Esophagus squamous epithelium (tissue), 5 donors: ENCODE measurements around the gene SPARC. TPM values are rescaled to one million over a fixed set of nuclear protein-coding genes. Genes with fewer than 3 reads are reported as not detected.

ENCODE experiments used
- DNase-seq: peaks from one replicate; lab custom pipeline; 2025; lab: John Stamatoyannopoulos, UW
- H3K27ac ChIP-seq, 4 donors: fragments of 200-600 bp; sonication (generic); one replicate each; pipeline ENCODE4 v1.5.1; 2016 to 2019; ENCODE audit warnings: mild to moderate bottlenecking in 1 of 4
- H3K27me3 ChIP-seq, 4 donors: fragments of 200-600 bp; sonication (generic); 1 replicate in 3 of 4; 2 replicates in 1 of 4; pipeline versions ENCODE4 v1.5.1 to v1.6.0; 2017 to 2021; ENCODE audit warnings: antibody characterized with exemption in 1 of 4
- H3K36me3 ChIP-seq, 3 donors: fragments of 200-600 bp; sonication (generic); one replicate each; pipeline ENCODE4 v1.5.1; 2016 to 2019
- H3K4me1 ChIP-seq, 3 donors: fragments of 200-600 bp; sonication (generic); one replicate each; pipeline ENCODE4 v1.5.1; 2017 to 2019
- H3K4me3 ChIP-seq, 4 donors: fragments of 200-600 bp; sonication (generic); 1 replicate in 3 of 4; 2 replicates in 1 of 4; pipeline ENCODE4 v1.5.1; 2016 to 2019; ENCODE audit warnings: mild to moderate bottlenecking in 2 of 4, moderate library complexity in 1 of 4
- H3K9me3 ChIP-seq, 3 donors: fragments of 200-600 bp; sonication (generic); one replicate each; pipeline ENCODE4 v1.5.1; 2016 to 2019
- POLR2A ChIP-seq, 4 donors: fragments of 450-650 bp; IDR thresholded peaks; one replicate each; pipeline ENCODE4 v1.6.1; 2017; ENCODE audit warnings: antibody characterized with exemption in 4 of 4, mild to moderate bottlenecking in 4 of 4, moderate library complexity in 3 of 4
- WGBS, 2 donors: methylation state at CpG; one replicate each; pipeline ENCODE4 v1.1.5; 2018; 5-methylcytosine and 5-hydroxymethylcytosine counted together
- intact Hi-C: fragments of 100-400 bp; cut with DNase I; formaldehyde crosslinking; loops from one replicate; pipeline ENCODE4 v1.15.0; 2022
- total RNA-seq, 4 donors: library from RNA; depleted of rRNA; stranded (reverse); fragments of >200 nt; gene quantifications; one replicate each; pipeline ENCODE4 v1.1.0, GENCODE V29; 2016
- TF ChIP-seq, protein P1 (sequence below), 6 experiments: fragments of 450-650 bp in 4 of 6; fragments of 200-600 bp in 2 of 6; sonication (generic) in 2 of 6; IDR thresholded peaks; one replicate each; pipeline ENCODE4 v1.5.1; 2016 to 2019; ENCODE audit warnings: antibody characterized with exemption in 6 of 6, mild to moderate bottlenecking in 4 of 6, moderate library complexity in 4 of 6
- donor health status: DM: yes; HTN: yes; CAD: no.

The SPARC gene
- total RNA-seq, 4 donors from 2014 or later = 14.9 to 164 (median 61.9) TPM

DNA sequence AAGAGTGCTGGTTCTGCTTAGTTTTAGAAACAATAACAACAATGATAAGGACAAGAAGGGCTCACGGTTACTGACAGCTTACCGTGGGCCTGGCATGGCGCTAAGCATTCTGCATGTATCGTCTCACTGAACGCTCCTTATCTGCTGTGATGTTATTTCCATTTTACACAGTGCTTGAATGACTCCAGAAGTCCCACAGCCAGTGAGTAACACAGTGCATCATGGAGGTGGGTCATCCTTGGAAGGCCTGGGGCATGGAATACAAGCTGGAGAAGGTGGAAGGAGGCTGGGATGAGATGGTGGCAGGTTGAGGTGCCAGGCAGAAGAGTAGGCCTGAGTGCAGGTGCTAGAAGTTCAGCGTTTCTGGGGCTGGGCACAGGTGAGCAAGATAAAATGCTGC, 59.1 kb downstream of the SPARC start:
- 41 to 57% methylated on average over 6 of the region's 6 CpGs for WGBS, 2 donors
- no peak for DNase-seq

DNA sequence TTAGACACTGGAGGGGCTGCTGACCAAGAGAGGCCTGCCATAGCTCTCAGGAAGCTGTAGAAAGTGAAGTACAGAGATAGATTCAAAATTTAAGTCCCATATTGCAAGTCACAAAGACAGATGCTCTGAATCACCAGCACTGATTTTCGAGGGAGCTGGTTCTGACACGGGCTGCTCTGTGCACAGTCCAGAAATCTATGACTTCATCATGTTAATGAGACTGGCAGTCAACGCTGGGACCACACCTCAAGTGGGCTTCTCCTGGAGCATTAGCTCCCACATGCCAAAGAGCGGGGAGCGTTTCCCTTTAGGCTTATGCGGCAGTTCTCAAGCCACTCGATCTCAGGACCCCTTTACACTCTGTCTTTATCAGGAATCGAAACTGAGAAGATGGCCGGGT, 61.4 kb downstream of the SPARC start:
- H3K27me3 ChIP-seq = no peaks in the 10 kb centered on the region
- no peaks in the 10 kb centered on the region for H3K36me3 ChIP-seq
- H3K9me3 ChIP-seq = no peaks in the 10 kb centered on the region
- H3K27ac ChIP-seq = peak overlapping the region in 1 of 4 donors; percentile 88
- no peak overlapping the region for H3K4me3 ChIP-seq
- no peak for DNase-seq
- 65 to 71% methylated on average over 3 to 9 of the region's 9 CpGs for WGBS, 2 donors
- peaks cover 26 to 82% (median 41%) of the 10 kb centered on the region in 3 donors for H3K4me1 ChIP-seq
- TF ChIP-seq POLR2A (IDR thresholded peaks at IDR 0.05) = no peak
- TF ChIP-seq, protein P1, sequence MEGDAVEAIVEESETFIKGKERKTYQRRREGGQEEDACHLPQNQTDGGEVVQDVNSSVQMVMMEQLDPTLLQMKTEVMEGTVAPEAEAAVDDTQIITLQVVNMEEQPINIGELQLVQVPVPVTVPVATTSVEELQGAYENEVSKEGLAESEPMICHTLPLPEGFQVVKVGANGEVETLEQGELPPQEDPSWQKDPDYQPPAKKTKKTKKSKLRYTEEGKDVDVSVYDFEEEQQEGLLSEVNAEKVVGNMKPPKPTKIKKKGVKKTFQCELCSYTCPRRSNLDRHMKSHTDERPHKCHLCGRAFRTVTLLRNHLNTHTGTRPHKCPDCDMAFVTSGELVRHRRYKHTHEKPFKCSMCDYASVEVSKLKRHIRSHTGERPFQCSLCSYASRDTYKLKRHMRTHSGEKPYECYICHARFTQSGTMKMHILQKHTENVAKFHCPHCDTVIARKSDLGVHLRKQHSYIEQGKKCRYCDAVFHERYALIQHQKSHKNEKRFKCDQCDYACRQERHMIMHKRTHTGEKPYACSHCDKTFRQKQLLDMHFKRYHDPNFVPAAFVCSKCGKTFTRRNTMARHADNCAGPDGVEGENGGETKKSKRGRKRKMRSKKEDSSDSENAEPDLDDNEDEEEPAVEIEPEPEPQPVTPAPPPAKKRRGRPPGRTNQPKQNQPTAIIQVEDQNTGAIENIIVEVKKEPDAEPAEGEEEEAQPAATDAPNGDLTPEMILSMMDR (IDR thresholded peaks at IDR 0.05) = no peak
- intact Hi-C loops = no loop called here

More for the DNA sequence above, 59.1 kb downstream of the SPARC start:
- Histone ChIP-seq H3K27ac (peak overlapping the region; percentile 35 to 81 (median 70)), H3K36me3 (no peaks in the 10 kb centered on the region), H3K4me3 (no peak overlapping the region), H3K9me3 (no peaks in the 10 kb centered on the region), H3K4me1 (peaks cover 15 to 70% (median 30%) of the 10 kb centered on the region in 3 donors), H3K27me3 (no peaks in the 10 kb centered on the region)
- intact Hi-C loops = no loop called here
- no peak for TF ChIP-seq POLR2A (IDR thresholded peaks at IDR 0.05)
- TF ChIP-seq, protein P1 (IDR thresholded peaks at IDR 0.05) = no peak

DNA sequence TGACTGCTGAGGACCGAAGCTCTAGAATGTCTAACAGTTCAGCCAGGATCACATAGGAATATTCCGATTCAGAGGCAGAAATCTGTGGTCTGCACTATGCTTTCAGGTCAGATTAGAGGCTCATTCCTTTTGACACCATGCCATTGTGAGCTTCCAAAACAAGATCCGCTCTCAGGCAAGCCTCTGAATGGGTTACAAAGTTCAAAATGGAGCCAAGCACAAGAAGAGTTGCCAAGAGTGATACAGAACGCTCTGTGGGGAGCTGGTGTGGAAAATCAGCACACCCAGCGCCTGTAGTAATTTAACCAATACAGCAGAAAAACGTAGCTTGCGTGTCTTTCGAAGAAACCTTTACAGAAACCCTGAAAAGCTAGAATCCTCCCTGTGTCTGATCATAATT, 62.2 kb downstream of the SPARC start:
- intact Hi-C loops = no loop called here
- Histone ChIP-seq H3K27ac (peak overlapping the region in 3 of 4 donors; percentile 49 to 88 (median 76)), H3K4me3 (no peak overlapping the region), H3K36me3 (no peaks in the 10 kb centered on the region), H3K27me3 (peaks cover 0 to 4% (median 0%) of the 10 kb centered on the region in 4 donors), H3K9me3 (no peaks in the 10 kb centered on the region), H3K4me1 (peaks cover 31 to 90% (median 47%) of the 10 kb centered on the region in 3 donors)
- 28 to 58% methylated on average over 8 of the region's 8 CpGs for WGBS, 2 donors
- TF ChIP-seq POLR2A (IDR thresholded peaks at IDR 0.05) = no peak
- TF ChIP-seq, protein P1 (IDR thresholded peaks at IDR 0.05) = no peak
- DNase-seq = no peak

DNA sequence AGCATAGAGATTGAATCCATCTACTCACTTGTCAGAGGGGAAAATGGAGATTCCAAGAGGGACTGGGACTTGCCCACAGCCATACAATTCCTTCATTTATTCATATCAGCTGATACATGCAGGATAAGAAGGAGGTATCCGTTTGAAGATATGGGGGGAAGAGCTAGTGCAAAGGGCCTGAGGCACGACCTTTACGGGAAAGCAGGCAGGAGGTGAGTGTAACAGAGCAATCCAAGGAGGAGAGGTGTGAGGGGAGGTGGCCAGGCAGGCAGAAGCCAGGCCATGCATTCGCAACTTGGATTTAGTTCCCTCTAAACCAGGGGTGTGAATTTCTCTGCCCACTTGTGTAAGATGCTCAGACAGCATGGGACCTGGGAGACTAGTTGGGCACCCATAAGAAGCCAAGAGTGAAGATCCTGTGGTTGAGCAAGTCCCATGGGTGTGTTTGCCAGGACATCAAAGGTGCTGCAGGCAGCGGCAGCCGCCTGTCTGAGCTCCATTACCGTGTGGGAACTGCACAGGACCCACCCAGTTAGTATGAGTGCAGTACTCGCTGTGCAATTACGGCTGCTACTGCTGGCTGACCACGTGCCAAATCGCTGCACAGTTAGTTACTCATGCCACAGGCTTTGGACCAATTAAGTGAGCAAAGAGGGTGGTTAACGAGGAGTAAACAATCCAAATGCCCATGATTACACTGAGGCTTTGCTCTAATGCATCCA, 64.2 kb downstream of the SPARC start:
- Histone ChIP-seq H3K27me3 (peaks cover 0 to 4% (median 0%) of the 10 kb centered on the region in 4 donors), H3K27ac (peak overlapping the region; percentile 5 to 88 (median 62)), H3K4me1 (peaks cover 34 to 92% (median 46%) of the 10 kb centered on the region in 3 donors), H3K4me3 (no peak overlapping the region), H3K36me3 (no peaks in the 10 kb centered on the region), H3K9me3 (no peaks in the 10 kb centered on the region)
- WGBS, 2 donors = 44 to 50% methylated on average over 8 to 12 of the region's 12 CpGs
- no peak for DNase-seq
- TF ChIP-seq, protein P1 (IDR thresholded peaks at IDR 0.05) = no peak
- TF ChIP-seq POLR2A (IDR thresholded peaks at IDR 0.05) = no peak
- intact Hi-C loops = no loop called here

DNA sequence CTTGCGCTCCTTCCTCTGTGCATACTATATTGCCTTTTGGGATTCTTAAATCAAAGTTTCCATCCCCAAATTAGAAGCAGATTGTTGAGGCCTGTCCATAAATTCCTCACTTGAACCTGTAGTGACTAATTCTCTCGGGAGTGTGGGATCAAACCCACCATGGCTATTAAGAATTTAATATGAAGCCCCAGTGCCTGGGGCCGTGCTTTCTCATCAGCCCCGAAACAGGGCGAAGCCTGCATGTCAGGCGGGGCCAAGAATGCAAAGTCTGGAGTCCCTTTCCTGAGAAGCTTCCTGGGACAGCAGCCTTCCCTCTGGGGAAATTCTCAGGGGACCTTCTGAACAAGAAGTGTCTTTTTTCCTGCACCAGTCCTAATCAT, 66.3 kb downstream of the SPARC start:
- Histone ChIP-seq H3K27ac (peak overlapping the region; percentile 69 to 88 (median 77)), H3K27me3 (peaks cover 0 to 4% (median 0%) of the 10 kb centered on the region in 4 donors), H3K36me3 (no peaks in the 10 kb centered on the region), H3K4me3 (no peak overlapping the region), H3K9me3 (no peaks in the 10 kb centered on the region), H3K4me1 (peaks cover 33 to 100% (median 49%) of the 10 kb centered on the region in 3 donors)
- DNase-seq = no peak
- TF ChIP-seq POLR2A (IDR thresholded peaks at IDR 0.05) = no peak
- TF ChIP-seq, protein P1 (IDR thresholded peaks at IDR 0.05) = no peak
- 22 to 63% methylated on average over 1 to 6 of the region's 6 CpGs for WGBS, 2 donors
- intact Hi-C loops = no loop called here
